Measurements from ENCODE around the gene DDX59. TPM values are rescaled to one million over a fixed set of nuclear protein-coding genes. Genes with fewer than 3 reads are reported as not detected.

DDX59 gene
- total RNA-seq, 6 experiments from 2014 or later = 13.2 to 17.3 (median 14.6) TPM

DNA sequence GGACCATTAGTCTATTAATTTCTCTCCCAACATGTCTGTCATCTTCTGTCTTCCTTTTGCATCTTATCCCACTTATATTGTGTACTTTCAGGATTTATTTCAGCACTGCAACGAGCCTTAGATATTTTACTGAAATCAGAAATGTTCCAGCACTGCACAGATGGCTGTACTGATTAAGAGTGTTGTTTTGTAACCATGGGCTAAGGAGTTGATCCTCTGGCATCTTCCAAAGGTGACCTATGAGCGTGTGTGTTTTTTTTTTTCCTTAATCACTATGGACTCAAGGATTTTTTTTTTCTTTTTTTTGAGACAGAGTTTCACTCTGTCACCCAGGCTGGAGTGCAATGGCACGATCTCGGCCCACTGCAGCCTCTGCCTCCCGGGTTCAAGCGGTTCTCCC lies 7.1 kb upstream of the DDX59 start:
- Mint-ChIP-seq H3K27ac (no peak overlapping the region), H3K36me3 (ENCODE audit: low read depth) (no peaks in the 10 kb centered on the region), H3K4me1 (ENCODE audit: low read depth) (peaks cover 13% of the 10 kb centered on the region), H3K9me3 (no peaks in the 10 kb centered on the region), H3K27me3 (ENCODE audit: insufficient read depth) (no peaks in the 10 kb centered on the region; the same call in 1 of the 2 replicates), H3K4me3 (no peak overlapping the region)
- TF ChIP-seq, protein P1, sequence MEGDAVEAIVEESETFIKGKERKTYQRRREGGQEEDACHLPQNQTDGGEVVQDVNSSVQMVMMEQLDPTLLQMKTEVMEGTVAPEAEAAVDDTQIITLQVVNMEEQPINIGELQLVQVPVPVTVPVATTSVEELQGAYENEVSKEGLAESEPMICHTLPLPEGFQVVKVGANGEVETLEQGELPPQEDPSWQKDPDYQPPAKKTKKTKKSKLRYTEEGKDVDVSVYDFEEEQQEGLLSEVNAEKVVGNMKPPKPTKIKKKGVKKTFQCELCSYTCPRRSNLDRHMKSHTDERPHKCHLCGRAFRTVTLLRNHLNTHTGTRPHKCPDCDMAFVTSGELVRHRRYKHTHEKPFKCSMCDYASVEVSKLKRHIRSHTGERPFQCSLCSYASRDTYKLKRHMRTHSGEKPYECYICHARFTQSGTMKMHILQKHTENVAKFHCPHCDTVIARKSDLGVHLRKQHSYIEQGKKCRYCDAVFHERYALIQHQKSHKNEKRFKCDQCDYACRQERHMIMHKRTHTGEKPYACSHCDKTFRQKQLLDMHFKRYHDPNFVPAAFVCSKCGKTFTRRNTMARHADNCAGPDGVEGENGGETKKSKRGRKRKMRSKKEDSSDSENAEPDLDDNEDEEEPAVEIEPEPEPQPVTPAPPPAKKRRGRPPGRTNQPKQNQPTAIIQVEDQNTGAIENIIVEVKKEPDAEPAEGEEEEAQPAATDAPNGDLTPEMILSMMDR (IDR thresholded peaks at IDR 0.05) = no peak
- no peak for DNase-seq

DNA sequence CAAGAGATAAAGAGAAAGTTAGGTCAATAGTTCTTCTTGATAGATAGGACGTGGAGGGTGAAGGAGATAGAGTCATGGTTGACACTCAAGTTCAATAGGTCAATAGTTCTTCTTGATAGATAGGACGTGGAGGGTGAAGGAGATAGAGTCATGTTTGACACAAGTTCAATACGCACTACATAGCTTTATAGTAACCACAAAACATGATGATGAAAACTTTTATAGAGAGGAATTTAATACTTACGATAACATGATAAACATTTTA lies 5.8 kb upstream of the DDX59 start:
- no peaks in the 10 kb centered on the region; the same call in 1 of the 2 replicates for H3K27me3 Mint-ChIP-seq (ENCODE audit: insufficient read depth)
- no peak for DNase-seq
- no peaks in the 10 kb centered on the region for H3K36me3 Mint-ChIP-seq (ENCODE audit: low read depth)
- no peaks in the 10 kb centered on the region for H3K9me3 Mint-ChIP-seq
- TF ChIP-seq, protein P1 (IDR thresholded peaks at IDR 0.05) = no peak
- H3K4me3 Mint-ChIP-seq = no peak overlapping the region
- H3K4me1 Mint-ChIP-seq (ENCODE audit: low read depth) = peaks cover 24% of the 10 kb centered on the region
- no peak overlapping the region for H3K27ac Mint-ChIP-seq

DNA sequence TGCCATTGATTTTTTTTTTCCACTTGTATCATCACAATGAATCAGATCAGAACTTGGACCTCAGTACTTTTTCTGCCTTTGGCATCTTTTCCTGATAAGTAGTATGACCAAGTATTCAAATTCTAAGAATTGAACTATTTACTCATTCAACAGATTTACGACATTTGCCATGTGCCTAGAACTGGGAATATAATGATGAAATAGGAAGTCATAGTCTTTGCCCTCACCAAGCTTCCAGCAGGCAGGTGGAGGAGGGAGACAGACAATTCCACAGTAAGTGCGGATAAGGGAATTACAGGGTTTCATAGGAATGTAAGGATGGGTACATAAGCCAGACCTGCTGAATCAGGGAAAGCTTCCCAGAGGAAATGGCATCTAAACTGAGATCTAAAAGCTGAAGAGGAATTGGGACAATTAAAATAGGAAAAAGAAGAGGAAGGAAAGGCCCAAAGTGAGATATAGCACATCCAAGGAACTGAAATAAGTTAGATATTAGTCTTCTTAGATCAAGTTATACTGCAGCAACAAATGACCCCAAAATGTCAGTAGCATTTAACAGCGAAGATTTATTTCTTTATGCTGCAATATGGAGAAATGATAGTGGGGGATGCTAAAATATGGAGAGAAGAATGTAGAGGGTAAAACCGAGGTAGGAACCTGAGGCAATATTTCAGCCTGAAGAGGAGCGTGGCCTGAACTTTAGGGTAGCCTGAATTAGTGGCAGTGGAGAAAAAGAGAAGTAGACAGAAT lies 5.3 kb upstream of the DDX59 start:
- no peaks in the 10 kb centered on the region; the same call in 1 of the 2 replicates for H3K27me3 Mint-ChIP-seq (ENCODE audit: insufficient read depth)
- TF ChIP-seq, protein P1 (IDR thresholded peaks at IDR 0.05) = no peak
- no peak overlapping the region for H3K27ac Mint-ChIP-seq
- H3K9me3 Mint-ChIP-seq = no peaks in the 10 kb centered on the region
- H3K4me3 Mint-ChIP-seq = no peak overlapping the region
- no peaks in the 10 kb centered on the region for H3K36me3 Mint-ChIP-seq (ENCODE audit: low read depth)
- DNase-seq = no peak
- peaks cover 27% of the 10 kb centered on the region for H3K4me1 Mint-ChIP-seq (ENCODE audit: low read depth)

DNA sequence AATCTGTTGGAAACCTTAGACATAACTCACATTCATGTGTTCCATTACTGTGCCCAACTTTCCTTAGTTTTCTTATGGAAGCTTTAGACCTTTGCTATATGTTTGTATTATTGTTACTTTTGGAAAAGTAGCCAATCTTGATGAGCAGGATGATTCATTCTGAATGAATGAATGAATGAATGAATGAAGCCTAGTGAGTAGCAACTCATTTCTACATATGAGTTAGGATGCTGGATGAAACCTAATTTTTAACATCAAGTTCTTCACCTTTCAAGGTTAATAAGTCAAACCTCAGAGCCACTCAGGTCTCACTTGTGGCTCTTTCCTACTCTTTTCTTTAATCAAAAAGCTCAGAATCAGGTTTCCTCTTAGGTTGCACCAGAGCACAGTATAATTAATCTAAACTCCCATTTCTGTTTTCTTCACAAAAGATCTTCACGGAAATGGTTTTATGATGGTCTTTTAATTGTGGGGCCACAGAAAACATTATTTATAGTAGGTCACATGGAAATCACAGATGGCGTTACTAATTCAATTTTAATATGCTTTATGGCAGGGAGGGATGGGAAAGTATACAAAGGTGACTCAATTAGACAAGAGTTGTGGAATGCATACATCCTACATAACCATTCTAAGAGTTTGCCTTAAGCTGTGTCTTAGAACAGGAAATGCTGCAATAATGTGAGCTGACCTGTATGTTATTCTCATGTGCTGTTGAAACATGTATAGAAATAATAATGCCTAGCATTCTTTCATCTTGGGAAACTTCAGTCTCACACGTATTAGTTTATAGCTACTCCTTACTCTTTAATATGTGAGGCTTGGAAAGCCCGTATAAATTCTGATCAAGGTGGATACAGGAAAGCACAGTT lies 4.5 kb upstream of the DDX59 start:
- H3K27ac Mint-ChIP-seq = no peak overlapping the region
- TF ChIP-seq, protein P1 (IDR thresholded peaks at IDR 0.05) = no peak
- no peaks in the 10 kb centered on the region for H3K9me3 Mint-ChIP-seq
- H3K4me1 Mint-ChIP-seq (ENCODE audit: low read depth) = peaks cover 27% of the 10 kb centered on the region
- no peaks in the 10 kb centered on the region for H3K36me3 Mint-ChIP-seq (ENCODE audit: low read depth)
- H3K4me3 Mint-ChIP-seq = no peak overlapping the region
- H3K27me3 Mint-ChIP-seq (ENCODE audit: insufficient read depth) = no peaks in the 10 kb centered on the region; the same call in 1 of the 2 replicates
- no peak for DNase-seq

DNA sequence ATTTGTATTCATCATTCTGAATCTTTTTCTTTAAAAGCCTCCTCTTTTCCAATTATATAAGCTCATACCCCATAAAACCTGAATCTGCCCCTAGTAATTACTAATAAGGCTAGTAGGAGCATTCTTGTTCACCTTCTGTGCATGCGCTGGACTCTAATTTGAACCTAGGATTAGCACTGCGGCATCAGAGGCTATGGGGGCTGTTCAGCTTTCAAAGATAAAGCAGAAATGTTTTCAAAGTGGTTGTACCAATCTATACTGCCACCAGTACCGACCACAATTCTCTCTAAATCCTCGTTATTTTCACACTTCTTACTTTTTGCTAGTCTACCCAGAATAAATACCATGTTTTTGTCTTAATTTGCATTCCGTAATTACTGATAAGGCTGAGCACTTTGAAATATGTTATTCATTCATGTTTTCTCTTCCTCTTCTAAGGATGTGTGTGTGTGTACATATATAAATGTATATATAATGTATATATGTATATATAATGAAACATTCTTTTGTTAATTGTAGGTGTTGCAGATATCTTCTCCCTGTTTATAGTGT lies 1.6 kb upstream of the DDX59 start:
- peaks cover 1% of the 10 kb centered on the region; the same call in 1 of the 2 replicates for H3K36me3 Mint-ChIP-seq (ENCODE audit: low read depth)
- no peaks in the 10 kb centered on the region for H3K9me3 Mint-ChIP-seq
- no peak for DNase-seq
- H3K4me1 Mint-ChIP-seq (ENCODE audit: low read depth) = peaks cover 40% of the 10 kb centered on the region
- TF ChIP-seq, protein P1 (IDR thresholded peaks at IDR 0.05) = no peak
- H3K27me3 Mint-ChIP-seq (ENCODE audit: insufficient read depth) = no peaks in the 10 kb centered on the region; the same call in 1 of the 2 replicates
- H3K27ac Mint-ChIP-seq = peak overlapping the region; percentile 98
- peak overlapping the region; percentile 93 for H3K4me3 Mint-ChIP-seq

All from HFFc6 (cell line).